Tibial nerve (tissue), 4 donors: ENCODE measurements around the gene FOXJ3. TPM values are rescaled to one million over a fixed set of nuclear protein-coding genes. Genes with fewer than 3 reads are reported as not detected.

Experiments used
- DNase-seq, 2 donors: peaks; one replicate each; pipeline ENCODE4 v3.0.0-alpha.2; 2019; ENCODE audit warnings: low spot score in 2 of 2
- H3K27ac ChIP-seq, 4 donors: fragments of 200-600 bp; sonication (generic) in 3 of 4; one replicate each; pipeline ENCODE4 v1.5.1; 2017 to 2019; ENCODE audit warnings: mild to moderate bottlenecking in 1 of 4
- H3K27me3 ChIP-seq, 2 donors: fragments of 200-600 bp; sonication (generic) in 1 of 2; one replicate each; pipeline versions ENCODE4 v1.5.1 to v1.6.0; 2017 to 2019
- H3K36me3 ChIP-seq, 3 donors: fragments of 200-600 bp; sonication (generic); one replicate each; pipeline ENCODE4 v1.5.1; 2018 to 2019
- H3K4me1 ChIP-seq, 4 donors: fragments of 200-600 bp; sonication (generic) in 3 of 4; one replicate each; pipeline ENCODE4 v1.5.1; 2017 to 2019
- H3K4me3 ChIP-seq, 4 donors: fragments of 200-600 bp; sonication (generic) in 3 of 4; one replicate each; pipeline ENCODE4 v1.5.1; 2017 to 2019; ENCODE audit warnings: mild to moderate bottlenecking in 1 of 4, moderate library complexity in 1 of 4
- H3K9me3 ChIP-seq, 4 donors: fragments of 200-600 bp; sonication (generic) in 3 of 4; one replicate each; pipeline ENCODE4 v1.5.1; 2017 to 2019
- EP300 ChIP-seq, 2 donors: sonication (generic); formaldehyde crosslinking; IDR thresholded peaks; one replicate each; pipeline ENCODE4 v1.6.1; 2017; ENCODE audit warnings: antibody characterized with exemption in 2 of 2, mild to moderate bottlenecking in 1 of 2
- POLR2A ChIP-seq, 2 donors: fragments of 450-650 bp; IDR thresholded peaks; one replicate each; pipeline ENCODE4 v1.6.1; 2017; ENCODE audit warnings: antibody characterized with exemption in 2 of 2, mild to moderate bottlenecking in 2 of 2, moderate library complexity in 2 of 2
- WGBS, 2 donors: methylation state at CpG; one replicate each; pipeline ENCODE4 v1.1.5; 2018; 5-methylcytosine and 5-hydroxymethylcytosine counted together
- total RNA-seq, 4 donors: library from RNA; depleted of rRNA; stranded (reverse); fragments of >200 nt; gene quantifications; one replicate each; pipeline ENCODE4 v1.1.0, GENCODE V29; 2016
- TF ChIP-seq, protein P1 (sequence below), 5 experiments: fragments of 200-600 bp in 3 of 5; fragments of 450-650 bp in 2 of 5; sonication (generic) in 3 of 5; IDR thresholded peaks; one replicate each; pipeline ENCODE4 v1.5.1; 2016 to 2019; ENCODE audit warnings: antibody characterized with exemption in 5 of 5, mild to moderate bottlenecking in 3 of 5, moderate library complexity in 2 of 5

The FOXJ3 gene
- total RNA-seq, 4 donors from 2014 or later = 42.7 to 68.1 (median 64.5) TPM

- TF ChIP-seq EP300 (IDR thresholded peaks at IDR 0.05) (no peak), POLR2A (IDR thresholded peaks at IDR 0.05) (no peak)
- TF ChIP-seq, protein P1, sequence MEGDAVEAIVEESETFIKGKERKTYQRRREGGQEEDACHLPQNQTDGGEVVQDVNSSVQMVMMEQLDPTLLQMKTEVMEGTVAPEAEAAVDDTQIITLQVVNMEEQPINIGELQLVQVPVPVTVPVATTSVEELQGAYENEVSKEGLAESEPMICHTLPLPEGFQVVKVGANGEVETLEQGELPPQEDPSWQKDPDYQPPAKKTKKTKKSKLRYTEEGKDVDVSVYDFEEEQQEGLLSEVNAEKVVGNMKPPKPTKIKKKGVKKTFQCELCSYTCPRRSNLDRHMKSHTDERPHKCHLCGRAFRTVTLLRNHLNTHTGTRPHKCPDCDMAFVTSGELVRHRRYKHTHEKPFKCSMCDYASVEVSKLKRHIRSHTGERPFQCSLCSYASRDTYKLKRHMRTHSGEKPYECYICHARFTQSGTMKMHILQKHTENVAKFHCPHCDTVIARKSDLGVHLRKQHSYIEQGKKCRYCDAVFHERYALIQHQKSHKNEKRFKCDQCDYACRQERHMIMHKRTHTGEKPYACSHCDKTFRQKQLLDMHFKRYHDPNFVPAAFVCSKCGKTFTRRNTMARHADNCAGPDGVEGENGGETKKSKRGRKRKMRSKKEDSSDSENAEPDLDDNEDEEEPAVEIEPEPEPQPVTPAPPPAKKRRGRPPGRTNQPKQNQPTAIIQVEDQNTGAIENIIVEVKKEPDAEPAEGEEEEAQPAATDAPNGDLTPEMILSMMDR (IDR thresholded peaks at IDR 0.05) = no peak
- Histone ChIP-seq H3K27me3 (no peaks in the 10 kb centered on the region), H3K4me1 (peaks cover 0 to 43% (median 23%) of the 10 kb centered on the region in 4 donors), H3K36me3 (peaks cover 0 to 8% (median 0%) of the 10 kb centered on the region in 3 donors), H3K4me3 (no peak overlapping the region), H3K9me3 (no peaks in the 10 kb centered on the region), H3K27ac (peak overlapping the region in 3 of 4 donors; percentile 25 to 79 (median 49))
- DNase-seq = no peak
- 89 to 96% methylated on average over 1 of the region's 1 CpG for WGBS, 2 donors
These were observed 74.5 kb downstream of the FOXJ3 start for GRCh38 chr1:42260376-42261070.

GRCh38 chr1:42259739-42260064 lies 75.3 kb downstream of the FOXJ3 start:
- Histone ChIP-seq H3K4me3 (no peak overlapping the region), H3K27me3 (no peaks in the 10 kb centered on the region), H3K9me3 (no peaks in the 10 kb centered on the region), H3K4me1 (peaks cover 0 to 43% (median 23%) of the 10 kb centered on the region in 4 donors), H3K36me3 (peaks cover 0 to 8% (median 0%) of the 10 kb centered on the region in 3 donors), H3K27ac (peak overlapping the region in 3 of 4 donors; percentile 49 to 79 (median 72))
- TF ChIP-seq, protein P1 (IDR thresholded peaks at IDR 0.05) = no peak
- TF ChIP-seq POLR2A (IDR thresholded peaks at IDR 0.05) (no peak), EP300 (IDR thresholded peaks at IDR 0.05) (no peak)
- 21 to 23% methylated on average over 4 of the region's 4 CpGs for WGBS, 2 donors
- no peak for DNase-seq

GRCh38 chr1:42259059-42259738 lies 75.8 kb downstream of the FOXJ3 start:
- no peak overlapping the region for H3K4me3 ChIP-seq
- H3K4me1 ChIP-seq = peaks cover 0 to 43% (median 23%) of the 10 kb centered on the region in 4 donors
- peak in 1 of 2 donors; percentile 42 for DNase-seq
- no peaks in the 10 kb centered on the region for H3K9me3 ChIP-seq
- 50 to 52% methylated on average over 4 of the region's 4 CpGs for WGBS, 2 donors
- TF ChIP-seq EP300 (IDR thresholded peaks at IDR 0.05) = no peak
- no peak for TF ChIP-seq POLR2A (IDR thresholded peaks at IDR 0.05)
- TF ChIP-seq, protein P1 (IDR thresholded peaks at IDR 0.05) = no peak
- no peaks in the 10 kb centered on the region for H3K27me3 ChIP-seq
- H3K27ac ChIP-seq = peak overlapping the region in 3 of 4 donors; percentile 49 to 79 (median 72)
- H3K36me3 ChIP-seq = peaks cover 0 to 3% (median 0%) of the 10 kb centered on the region in 3 donors

DNA sequence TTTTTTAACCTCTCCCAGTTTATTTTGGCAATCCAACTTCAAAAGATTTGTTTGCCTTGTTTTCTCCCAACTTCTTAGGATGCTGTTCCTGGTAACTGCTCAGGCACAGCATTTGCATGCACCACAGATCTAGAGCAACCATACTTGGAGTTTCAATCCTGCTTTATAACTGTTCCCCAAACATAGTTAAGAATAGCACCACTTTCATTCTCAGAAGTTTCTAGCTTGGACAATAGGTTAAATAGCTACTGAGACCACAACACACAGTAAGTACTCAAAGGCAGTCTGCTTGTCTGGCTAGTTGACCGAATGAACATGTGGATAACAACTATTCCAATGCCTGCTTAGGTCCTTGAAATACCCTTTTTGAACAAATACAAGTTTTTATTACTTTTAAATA lies 76.8 kb downstream of the FOXJ3 start:
- Histone ChIP-seq H3K4me3 (no peak overlapping the region), H3K9me3 (no peaks in the 10 kb centered on the region), H3K36me3 (no peaks in the 10 kb centered on the region), H3K4me1 (peaks cover 0 to 43% (median 23%) of the 10 kb centered on the region in 4 donors), H3K27ac (peak overlapping the region in 2 of 4 donors; percentile 8 to 72), H3K27me3 (no peaks in the 10 kb centered on the region)
- TF ChIP-seq, protein P1 (IDR thresholded peaks at IDR 0.05) = no peak
- TF ChIP-seq EP300 (IDR thresholded peaks at IDR 0.05) (no peak), POLR2A (IDR thresholded peaks at IDR 0.05) (no peak)
- WGBS, 2 donors = 69 to 74% methylated on average over 1 of the region's 1 CpG
- no peak for DNase-seq

DNA sequence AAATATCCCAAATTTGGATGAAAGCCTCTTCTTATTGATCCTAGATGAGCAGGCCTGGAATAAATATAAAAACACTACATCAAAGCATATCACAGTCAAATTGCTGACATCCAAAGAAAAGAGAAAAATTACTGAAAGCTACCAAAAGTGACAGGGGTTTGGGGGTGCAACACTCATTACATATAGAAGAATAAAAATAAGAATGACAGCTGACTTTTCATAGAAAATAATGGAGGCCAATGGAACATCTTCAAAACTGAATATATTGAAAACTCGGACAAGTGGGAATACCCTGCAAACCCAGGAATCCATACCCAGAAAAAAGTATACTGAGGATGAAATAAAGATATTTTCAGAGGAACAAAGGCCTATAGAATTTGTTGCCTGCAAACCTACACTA lies 84.0 kb downstream of the FOXJ3 start:
- H3K4me1 ChIP-seq = peaks cover 0 to 4% (median 0%) of the 10 kb centered on the region in 4 donors
- H3K27ac ChIP-seq = no peak overlapping the region
- no peak for DNase-seq
- TF ChIP-seq EP300 (IDR thresholded peaks at IDR 0.05) = no peak
- no peak for TF ChIP-seq POLR2A (IDR thresholded peaks at IDR 0.05)
- TF ChIP-seq, protein P1 (IDR thresholded peaks at IDR 0.05) = no peak
- peaks cover 0 to 20% (median 0%) of the 10 kb centered on the region in 3 donors for H3K36me3 ChIP-seq
- H3K9me3 ChIP-seq = peaks cover 0 to 10% (median 2%) of the 10 kb centered on the region in 4 donors
- 92 to 97% methylated on average over 1 of the region's 1 CpG for WGBS, 2 donors
- H3K27me3 ChIP-seq = no peaks in the 10 kb centered on the region
- H3K4me3 ChIP-seq = no peak overlapping the region
